Liver (tissue), 3 donors: ENCODE data around the gene CCDC92B.

Experiments used
- EGR1 ChIP-seq, 2 donors: IDR thresholded peaks; 2 replicates each; pipeline ENCODE4 v1.6.1; 2016 to 2018; ENCODE audit warnings: antibody characterized with exemption in 2 of 2, low read depth in 2 of 2
- FOXA1 ChIP-seq: IDR thresholded peaks from 2 replicates; pipeline ENCODE4 v1.6.1; 2016; ENCODE audit warnings: antibody characterized with exemption
- FOXA2 ChIP-seq: IDR thresholded peaks from 2 replicates; pipeline ENCODE4 v1.6.1; 2016; ENCODE audit warnings: antibody characterized with exemption
- GABPA ChIP-seq, 2 donors: IDR thresholded peaks in 1 of 2; conservative IDR thresholded peaks in 1 of 2; 2 replicates each; pipeline ENCODE4 v1.6.1; 2016; ENCODE audit warnings: antibody characterized with exemption in 2 of 2, mild to moderate bottlenecking in 1 of 2, moderate library complexity in 1 of 2
- HNF4A ChIP-seq, 2 donors: conservative IDR thresholded peaks; 2 replicates each; pipeline ENCODE4 v1.6.1; 2016; ENCODE audit warnings: antibody characterized with exemption in 2 of 2, mild to moderate bottlenecking in 2 of 2
- JUND ChIP-seq, 2 donors: IDR thresholded peaks; 2 replicates each; pipeline ENCODE4 v1.6.1; 2016; ENCODE audit warnings: antibody characterized with exemption in 2 of 2
- RAD21 ChIP-seq, 2 donors: IDR thresholded peaks; 2 replicates each; pipeline ENCODE4 v1.6.1; 2016; ENCODE audit warnings: antibody characterized with exemption in 2 of 2, mild to moderate bottlenecking in 2 of 2
- RXRA ChIP-seq, 2 donors: IDR thresholded peaks; 2 replicates each; pipeline ENCODE4 v1.6.1; 2017 to 2018; ENCODE audit warnings: antibody characterized with exemption in 2 of 2, mild to moderate bottlenecking in 1 of 2
- TAF1 ChIP-seq: conservative IDR thresholded peaks from 2 replicates; pipeline ENCODE4 v1.6.1; 2016; ENCODE audit warnings: antibody characterized with exemption, mild to moderate bottlenecking
- YY1 ChIP-seq: IDR thresholded peaks from 2 replicates; pipeline ENCODE4 v1.6.1; 2016; ENCODE audit warnings: antibody characterized with exemption, mild to moderate bottlenecking
- TF ChIP-seq, protein P1 (sequence below): IDR thresholded peaks from 2 replicates; pipeline ENCODE4 v1.6.1; 2016; ENCODE audit warnings: antibody characterized with exemption
- TF ChIP-seq, protein P2 (sequence below): fragments of 150-350 bp; IDR thresholded peaks from 2 replicates; pipeline ENCODE4 v1.5.1; 2017; ENCODE audit warnings: improper control_type of control experiment, low read depth, low read length; ENCODE audit not compliant: missing input control
- TF ChIP-seq, protein P3 (sequence below): IDR thresholded peaks from 2 replicates; pipeline ENCODE4 v1.6.1; 2016; ENCODE audit warnings: antibody characterized with exemption, mild to moderate bottlenecking
- TF ChIP-seq, protein P4 (sequence below): IDR thresholded peaks from 2 replicates; pipeline ENCODE4 v1.6.1; 2016; ENCODE audit warnings: antibody characterized with exemption
- donor health status: healthy.
- donor health status: healthy.

DNA sequence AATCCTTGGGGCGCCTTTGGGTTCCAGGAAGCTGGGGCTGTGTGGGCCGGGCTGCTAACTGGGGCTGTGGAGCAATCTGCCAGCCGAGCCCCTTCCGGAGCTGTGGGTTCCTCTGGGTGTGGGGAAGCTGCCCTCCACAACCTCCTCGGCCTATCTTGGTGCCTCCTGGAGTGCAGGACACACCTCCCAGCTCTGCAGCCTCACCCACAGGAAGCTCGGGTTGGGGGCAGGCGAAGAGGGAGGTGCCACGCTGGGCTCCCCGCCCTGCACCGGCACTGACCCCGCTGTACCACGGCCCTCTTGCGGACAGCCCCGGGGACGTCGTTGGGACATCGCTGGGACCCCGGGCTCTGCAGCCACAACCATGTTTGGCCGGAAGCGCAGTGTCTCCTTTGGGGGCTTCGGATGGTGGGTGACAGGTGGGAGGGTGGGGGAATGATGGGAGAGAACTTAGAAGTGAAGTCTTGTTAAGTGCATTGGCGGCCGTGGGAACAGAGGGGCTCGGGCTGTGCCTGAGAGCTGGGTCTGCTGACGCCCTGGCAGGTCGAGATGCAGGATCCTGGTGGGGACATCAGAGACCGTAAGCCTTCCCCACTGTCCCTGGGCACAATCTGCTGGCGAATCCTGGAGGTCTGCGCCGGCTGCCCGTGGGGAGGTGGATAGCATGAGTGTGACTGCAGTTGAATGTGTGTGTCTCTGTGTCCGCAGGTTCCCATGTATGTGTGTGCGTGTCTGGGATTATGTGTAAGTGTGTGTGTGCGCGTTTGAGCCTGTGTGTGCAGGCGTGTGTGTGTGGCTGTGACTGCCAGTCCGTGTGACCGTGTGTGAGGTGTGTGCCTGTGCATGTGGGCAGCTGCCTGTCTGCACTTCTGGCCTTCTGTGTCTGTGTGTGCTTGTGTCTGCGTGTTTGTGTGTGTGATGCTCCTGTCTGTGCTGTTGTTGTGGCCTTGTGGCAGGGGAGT, 47.0 kb upstream of the CCDC92B start, which contains the start of gene RAP1GAP2:
- TF ChIP-seq, protein P1, sequence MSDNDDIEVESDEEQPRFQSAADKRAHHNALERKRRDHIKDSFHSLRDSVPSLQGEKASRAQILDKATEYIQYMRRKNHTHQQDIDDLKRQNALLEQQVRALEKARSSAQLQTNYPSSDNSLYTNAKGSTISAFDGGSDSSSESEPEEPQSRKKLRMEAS: no peak
- TF ChIP-seq, protein P2, sequence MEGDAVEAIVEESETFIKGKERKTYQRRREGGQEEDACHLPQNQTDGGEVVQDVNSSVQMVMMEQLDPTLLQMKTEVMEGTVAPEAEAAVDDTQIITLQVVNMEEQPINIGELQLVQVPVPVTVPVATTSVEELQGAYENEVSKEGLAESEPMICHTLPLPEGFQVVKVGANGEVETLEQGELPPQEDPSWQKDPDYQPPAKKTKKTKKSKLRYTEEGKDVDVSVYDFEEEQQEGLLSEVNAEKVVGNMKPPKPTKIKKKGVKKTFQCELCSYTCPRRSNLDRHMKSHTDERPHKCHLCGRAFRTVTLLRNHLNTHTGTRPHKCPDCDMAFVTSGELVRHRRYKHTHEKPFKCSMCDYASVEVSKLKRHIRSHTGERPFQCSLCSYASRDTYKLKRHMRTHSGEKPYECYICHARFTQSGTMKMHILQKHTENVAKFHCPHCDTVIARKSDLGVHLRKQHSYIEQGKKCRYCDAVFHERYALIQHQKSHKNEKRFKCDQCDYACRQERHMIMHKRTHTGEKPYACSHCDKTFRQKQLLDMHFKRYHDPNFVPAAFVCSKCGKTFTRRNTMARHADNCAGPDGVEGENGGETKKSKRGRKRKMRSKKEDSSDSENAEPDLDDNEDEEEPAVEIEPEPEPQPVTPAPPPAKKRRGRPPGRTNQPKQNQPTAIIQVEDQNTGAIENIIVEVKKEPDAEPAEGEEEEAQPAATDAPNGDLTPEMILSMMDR: no peak
- TF ChIP-seq JUND (IDR thresholded peaks at IDR 0.05) (no peak), RAD21 (IDR thresholded peaks at IDR 0.05) (no peak), GABPA (IDR thresholded peaks at IDR 0.05 in 1 of 2, conservative IDR thresholded peaks at IDR 0.05 in 1 of 2) (no peak), YY1 (no peak), FOXA1 (no peak), EGR1 (IDR thresholded peaks at IDR 0.05; ENCODE audit: low read depth in 2 of 2) (no peak), TAF1 (no peak), RXRA (IDR thresholded peaks at IDR 0.05) (no peak), HNF4A (conservative IDR thresholded peaks at IDR 0.05) (no peak), FOXA2 (no peak)
- TF ChIP-seq, protein P3, sequence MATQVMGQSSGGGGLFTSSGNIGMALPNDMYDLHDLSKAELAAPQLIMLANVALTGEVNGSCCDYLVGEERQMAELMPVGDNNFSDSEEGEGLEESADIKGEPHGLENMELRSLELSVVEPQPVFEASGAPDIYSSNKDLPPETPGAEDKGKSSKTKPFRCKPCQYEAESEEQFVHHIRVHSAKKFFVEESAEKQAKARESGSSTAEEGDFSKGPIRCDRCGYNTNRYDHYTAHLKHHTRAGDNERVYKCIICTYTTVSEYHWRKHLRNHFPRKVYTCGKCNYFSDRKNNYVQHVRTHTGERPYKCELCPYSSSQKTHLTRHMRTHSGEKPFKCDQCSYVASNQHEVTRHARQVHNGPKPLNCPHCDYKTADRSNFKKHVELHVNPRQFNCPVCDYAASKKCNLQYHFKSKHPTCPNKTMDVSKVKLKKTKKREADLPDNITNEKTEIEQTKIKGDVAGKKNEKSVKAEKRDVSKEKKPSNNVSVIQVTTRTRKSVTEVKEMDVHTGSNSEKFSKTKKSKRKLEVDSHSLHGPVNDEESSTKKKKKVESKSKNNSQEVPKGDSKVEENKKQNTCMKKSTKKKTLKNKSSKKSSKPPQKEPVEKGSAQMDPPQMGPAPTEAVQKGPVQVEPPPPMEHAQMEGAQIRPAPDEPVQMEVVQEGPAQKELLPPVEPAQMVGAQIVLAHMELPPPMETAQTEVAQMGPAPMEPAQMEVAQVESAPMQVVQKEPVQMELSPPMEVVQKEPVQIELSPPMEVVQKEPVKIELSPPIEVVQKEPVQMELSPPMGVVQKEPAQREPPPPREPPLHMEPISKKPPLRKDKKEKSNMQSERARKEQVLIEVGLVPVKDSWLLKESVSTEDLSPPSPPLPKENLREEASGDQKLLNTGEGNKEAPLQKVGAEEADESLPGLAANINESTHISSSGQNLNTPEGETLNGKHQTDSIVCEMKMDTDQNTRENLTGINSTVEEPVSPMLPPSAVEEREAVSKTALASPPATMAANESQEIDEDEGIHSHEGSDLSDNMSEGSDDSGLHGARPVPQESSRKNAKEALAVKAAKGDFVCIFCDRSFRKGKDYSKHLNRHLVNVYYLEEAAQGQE: no peak
- TF ChIP-seq, protein P4, sequence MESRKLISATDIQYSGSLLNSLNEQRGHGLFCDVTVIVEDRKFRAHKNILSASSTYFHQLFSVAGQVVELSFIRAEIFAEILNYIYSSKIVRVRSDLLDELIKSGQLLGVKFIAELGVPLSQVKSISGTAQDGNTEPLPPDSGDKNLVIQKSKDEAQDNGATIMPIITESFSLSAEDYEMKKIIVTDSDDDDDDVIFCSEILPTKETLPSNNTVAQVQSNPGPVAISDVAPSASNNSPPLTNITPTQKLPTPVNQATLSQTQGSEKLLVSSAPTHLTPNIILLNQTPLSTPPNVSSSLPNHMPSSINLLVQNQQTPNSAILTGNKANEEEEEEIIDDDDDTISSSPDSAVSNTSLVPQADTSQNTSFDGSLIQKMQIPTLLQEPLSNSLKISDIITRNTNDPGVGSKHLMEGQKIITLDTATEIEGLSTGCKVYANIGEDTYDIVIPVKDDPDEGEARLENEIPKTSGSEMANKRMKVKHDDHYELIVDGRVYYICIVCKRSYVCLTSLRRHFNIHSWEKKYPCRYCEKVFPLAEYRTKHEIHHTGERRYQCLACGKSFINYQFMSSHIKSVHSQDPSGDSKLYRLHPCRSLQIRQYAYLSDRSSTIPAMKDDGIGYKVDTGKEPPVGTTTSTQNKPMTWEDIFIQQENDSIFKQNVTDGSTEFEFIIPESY: no peak
